Mucosa of descending colon (tissue), 3 donors: ENCODE data around the gene TBC1D22B. TPM values are rescaled to one million over a fixed set of nuclear protein-coding genes. Genes with fewer than 3 reads are reported as not detected.

Experiments used
- ATAC-seq: fragments of 200-7000 bp; cut with Tn5 transposase; one replicate; pipeline ENCODE4 v1.9.1; 2020; ENCODE audit warnings: mild to moderate bottlenecking, moderate library complexity
- DNase-seq, 3 donors: peaks; one replicate each; pipeline ENCODE4 v3.0.0-alpha.2; 2020
- H3K36me3 ChIP-seq: fragments of 200-600 bp; one replicate; pipeline ENCODE4 v1.8.0; 2021; ENCODE audit warnings: low read depth, mild to moderate bottlenecking
- H3K4me1 ChIP-seq: fragments of 200-600 bp; one replicate; pipeline ENCODE4 v1.8.0; 2021; ENCODE audit warnings: low read depth, mild to moderate bottlenecking
- H3K4me3 ChIP-seq: fragments of 200-600 bp; one replicate; pipeline ENCODE4 v1.8.0; 2021; ENCODE audit warnings: mild to moderate bottlenecking
- H3K9me3 ChIP-seq: fragments of 200-600 bp; one replicate; pipeline ENCODE4 v1.8.0; 2021; ENCODE audit warnings: mild to moderate bottlenecking
- CTCF ChIP-seq: fragments of 200-600 bp; IDR thresholded peaks from one replicate; pipeline ENCODE4 v1.8.0; 2022; ENCODE audit warnings: antibody characterized with exemption, mild to moderate bottlenecking
- intact Hi-C, 2 donors: fragments of 100-400 bp; cut with DNase I in 1 of 2; cut with micrococcal nuclease in 1 of 2; formaldehyde crosslinking; loops; one replicate each; pipeline versions ENCODE4 v1.11.0 to v1.11.1; 2022; cut with DNase I, micrococcal nuclease
- total RNA-seq, 3 donors: library from RNA; stranded (reverse); fragmentation: NEBNext Ultra II Directional in 2 of 3; extraction: Animal tissue kit (Norgen Biotek cat#: 25700) in 2 of 3; gene quantifications; one replicate each; pipeline versions ENCODE4 v1.2.1 to v1.2.4, GENCODE V29; 2021 to 2023
- donor health status: DM: no; HTN: no; CAD: no; lungs with moderate emphysema.
- donor health status: DM: no; HTN: no; CAD: no.
- donor health status: DM: no; HTN: yes; CAD: no.

The TBC1D22B gene
- total RNA-seq, 3 donors from 2014 or later: 12.9 to 15.5 (median 14.8) TPM

GRCh38 chr6:37260444-37260843 lies 2.9 kb downstream of the TBC1D22B start:
- no peak for TF ChIP-seq CTCF
- H3K9me3 ChIP-seq: no peaks in the 10 kb centered on the region
- peaks cover 4% of the 10 kb centered on the region for H3K4me1 ChIP-seq
- H3K36me3 ChIP-seq: peaks cover 7% of the 10 kb centered on the region
- intact Hi-C loops: no loop called here
- no peak for DNase-seq
- no peak overlapping the region for H3K4me3 ChIP-seq
- no peak for ATAC-seq

GRCh38 chr6:37261198-37261597 lies 3.6 kb downstream of the TBC1D22B start:
- no peak for ATAC-seq

GRCh38 chr6:37262446-37263026 lies 5.0 kb downstream of the TBC1D22B start:
- Histone ChIP-seq H3K4me3 (no peak overlapping the region), H3K9me3 (no peaks in the 10 kb centered on the region), H3K36me3 (no peaks in the 10 kb centered on the region), H3K4me1 (peaks cover 4% of the 10 kb centered on the region)
- DNase-seq (no peak), ATAC-seq (no peak)
- intact Hi-C loops: no loop called here
- no peak for TF ChIP-seq CTCF

More at GRCh38 chr6:37261198-37261597, 3.6 kb downstream of the TBC1D22B start:
- Histone ChIP-seq H3K4me3 (no peak overlapping the region), H3K9me3 (no peaks in the 10 kb centered on the region), H3K4me1 (peaks cover 4% of the 10 kb centered on the region), H3K36me3 (peaks cover 7% of the 10 kb centered on the region)
- no peak for TF ChIP-seq CTCF
- intact Hi-C loops: no loop called here
- no peak for DNase-seq

DNA sequence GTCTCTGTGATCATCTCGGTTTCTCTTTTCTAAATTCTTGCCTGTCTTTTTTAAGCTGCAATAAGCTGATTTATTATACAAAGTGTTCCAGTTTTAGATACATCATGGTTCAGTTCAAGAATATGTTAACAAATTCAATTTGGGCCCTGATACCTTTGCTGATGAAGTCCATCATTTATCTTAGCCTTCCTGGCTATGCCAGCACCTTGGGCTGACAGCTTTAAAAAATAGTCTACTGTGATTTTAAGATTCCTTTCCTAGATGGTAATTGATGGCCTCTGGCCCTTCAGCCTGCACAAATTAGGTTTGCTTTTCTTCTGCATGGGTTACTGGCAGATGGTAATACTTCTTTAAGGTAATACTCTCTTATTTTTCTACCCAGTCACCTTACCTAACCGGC lies 7.4 kb downstream of the TBC1D22B start:
- H3K36me3 ChIP-seq: no peaks in the 10 kb centered on the region
- intact Hi-C loops: no loop called here
- no peak for TF ChIP-seq CTCF
- H3K4me3 ChIP-seq: no peak overlapping the region
- ATAC-seq: no peak
- no peak for DNase-seq
- H3K4me1 ChIP-seq: no peaks in the 10 kb centered on the region
- H3K9me3 ChIP-seq: no peaks in the 10 kb centered on the region

DNA sequence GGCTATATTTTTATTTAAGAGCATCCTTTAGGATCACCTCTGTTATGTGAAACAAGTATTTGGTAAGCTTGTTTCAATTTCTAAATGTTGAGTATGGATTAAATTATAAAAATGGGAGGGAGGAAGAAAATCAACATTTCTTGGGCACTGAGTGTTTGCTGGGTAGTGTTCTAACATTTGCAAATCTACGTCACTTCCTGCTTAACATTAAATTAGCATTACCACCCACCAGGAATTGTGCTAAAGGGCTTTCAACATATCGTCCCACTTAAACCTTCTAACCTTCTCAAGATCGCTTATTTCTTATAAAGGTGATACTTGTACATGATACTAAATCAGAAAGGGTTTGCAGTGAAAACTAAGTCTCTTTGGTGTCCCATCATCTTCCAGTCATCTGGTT lies 8.3 kb downstream of the TBC1D22B start:
- no peak for TF ChIP-seq CTCF
- DNase-seq (no peak), ATAC-seq (no peak)
- no peaks in the 10 kb centered on the region for H3K36me3 ChIP-seq
- no peak overlapping the region for H3K4me3 ChIP-seq
- H3K9me3 ChIP-seq: no peaks in the 10 kb centered on the region
- intact Hi-C loops: no loop called here
- H3K4me1 ChIP-seq: no peaks in the 10 kb centered on the region

DNA sequence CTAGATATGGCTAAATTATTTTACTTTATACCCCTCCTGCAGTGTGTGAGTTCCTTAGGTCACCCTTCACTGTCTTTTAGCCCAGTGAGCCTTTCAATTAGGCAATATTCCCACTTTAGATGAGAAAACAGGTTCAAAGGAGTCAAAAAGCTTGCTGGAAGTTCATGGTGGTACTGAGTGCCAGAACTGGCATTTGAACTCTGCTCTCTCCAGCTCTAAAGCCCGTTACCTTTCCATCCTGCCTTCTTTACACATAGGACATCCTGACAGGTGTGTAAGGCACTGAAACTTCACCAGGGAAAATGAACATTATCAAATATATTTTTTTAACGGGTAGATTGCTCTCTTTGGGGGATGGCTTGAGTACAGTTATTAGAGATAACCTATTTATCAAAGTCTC lies 11.5 kb downstream of the TBC1D22B start:
- H3K36me3 ChIP-seq: no peaks in the 10 kb centered on the region
- no peaks in the 10 kb centered on the region for H3K9me3 ChIP-seq
- TF ChIP-seq CTCF: no peak
- peaks cover 4% of the 10 kb centered on the region for H3K4me1 ChIP-seq
- intact Hi-C loops: no loop called here
- DNase-seq (no peak), ATAC-seq (no peak)
- no peak overlapping the region for H3K4me3 ChIP-seq
